ENCODE data around the gene SYTL3. TPM values are rescaled to one million over a fixed set of nuclear protein-coding genes. Genes with fewer than 3 reads are reported as not detected.

SYTL3 gene
- total RNA-seq, 1 experiment from 2014 or later, result 0.09 TPM

GRCh38 chr6:158758941-158759479 lies 109.2 kb downstream of the SYTL3 start:
- Histone ChIP-seq H3K27me3 (ENCODE audit: insufficient read depth, low read length) (no peaks in the 10 kb centered on the region; the same call in 1 of the 2 replicates), H3K79me2 (ENCODE audit: insufficient read depth, low read length) (no peaks in the 10 kb centered on the region), H4K20me1 (ENCODE audit: control insufficient read depth, insufficient read depth, insufficient read length) (no peaks in the 10 kb centered on the region), H2BK5ac (ENCODE audit: insufficient read length, low read length) (no peak overlapping the region), H3T11ph (ENCODE audit: low read length) (no peak overlapping the region), H2AK5ac (ENCODE audit: insufficient read length, low read length) (no peak overlapping the region), H4K5ac (ENCODE audit: insufficient read length, low read depth, low read length) (no peak overlapping the region), H3K9me3 (ENCODE audit: control insufficient read depth, low read depth, low read length) (no peaks in the 10 kb centered on the region), H3K4me1 (ENCODE audit: insufficient read depth, low read length) (peaks cover 3% of the 10 kb centered on the region; the same call in 1 of the 2 replicates), H3K56ac (ENCODE audit: insufficient read length, low read depth, low read length) (no peak overlapping the region), H3K23me2 (ENCODE audit: insufficient read length, low read depth, low read length, poor library complexity, severe bottlenecking) (no peaks in the 10 kb centered on the region), H3K27ac (ENCODE audit: insufficient read length, low read depth, low read length) (no peak overlapping the region), H3K9ac (ENCODE audit: extremely low read depth, insufficient read length, low read length) (no peak overlapping the region), H3K14ac (ENCODE audit: insufficient read depth, low read length) (peak overlapping the region; percentile 30; the same call in 1 of the 2 replicates), H3K23ac (ENCODE audit: insufficient read length, low read depth, low read length) (no peak overlapping the region), H3K79me1 (ENCODE audit: insufficient read depth, low read depth, low read length, poor library complexity, severe bottlenecking) (no peaks in the 10 kb centered on the region), H3K18ac (ENCODE audit: insufficient read length, low read depth, low read length) (no peak overlapping the region), H2AFZ (ENCODE audit: low read length) (no peak overlapping the region), H3K4me2 (ENCODE audit: insufficient read depth, insufficient read length, low read length) (no peak overlapping the region), H3K4ac (ENCODE audit: low read depth, low read length) (no peak overlapping the region), H2BK12ac (ENCODE audit: insufficient read length, low read depth, low read length) (no peak overlapping the region), H4K91ac (ENCODE audit: insufficient read length, low read depth, low read length) (no peak overlapping the region), H2BK20ac (ENCODE audit: low read depth, low read length, poor library complexity, severe bottlenecking) (no peak overlapping the region), H2BK120ac (ENCODE audit: low read depth, low read length, poor library complexity, severe bottlenecking) (no peak overlapping the region), H4K8ac (replicated peaks; ENCODE audit: insufficient read length, low read depth, low read length) (no peak overlapping the region), H2BK15ac (ENCODE audit: low read depth, low read length) (no peak overlapping the region)
- Mint-ChIP-seq H3K9me3 (no peaks in the 10 kb centered on the region), H3K27me3 (ENCODE audit: low read depth) (peaks cover 5% of the 10 kb centered on the region), H3K36me3 (ENCODE audit: insufficient read depth in 1 of 3, low read depth in 3 of 3) (peaks cover 0 to under 1% (median 0%) of the 10 kb centered on the region in 3 experiments; a peak in 1 of 7 replicates), H3K4me1 (peaks cover 31 to 32% of the 10 kb centered on the region in 2 experiments), H3K4me3 (no peak overlapping the region), H3K27ac (peak overlapping the region in 2 of 3 experiments; percentile 0 to 22; a peak in 1 of 7 replicates)
- TF ChIP-seq, protein P1, sequence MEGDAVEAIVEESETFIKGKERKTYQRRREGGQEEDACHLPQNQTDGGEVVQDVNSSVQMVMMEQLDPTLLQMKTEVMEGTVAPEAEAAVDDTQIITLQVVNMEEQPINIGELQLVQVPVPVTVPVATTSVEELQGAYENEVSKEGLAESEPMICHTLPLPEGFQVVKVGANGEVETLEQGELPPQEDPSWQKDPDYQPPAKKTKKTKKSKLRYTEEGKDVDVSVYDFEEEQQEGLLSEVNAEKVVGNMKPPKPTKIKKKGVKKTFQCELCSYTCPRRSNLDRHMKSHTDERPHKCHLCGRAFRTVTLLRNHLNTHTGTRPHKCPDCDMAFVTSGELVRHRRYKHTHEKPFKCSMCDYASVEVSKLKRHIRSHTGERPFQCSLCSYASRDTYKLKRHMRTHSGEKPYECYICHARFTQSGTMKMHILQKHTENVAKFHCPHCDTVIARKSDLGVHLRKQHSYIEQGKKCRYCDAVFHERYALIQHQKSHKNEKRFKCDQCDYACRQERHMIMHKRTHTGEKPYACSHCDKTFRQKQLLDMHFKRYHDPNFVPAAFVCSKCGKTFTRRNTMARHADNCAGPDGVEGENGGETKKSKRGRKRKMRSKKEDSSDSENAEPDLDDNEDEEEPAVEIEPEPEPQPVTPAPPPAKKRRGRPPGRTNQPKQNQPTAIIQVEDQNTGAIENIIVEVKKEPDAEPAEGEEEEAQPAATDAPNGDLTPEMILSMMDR (conservative IDR thresholded peaks at IDR 0.05), result no peak
- DNase-seq, result no peak
- no CpG with 5 or more reads among the region's 18 CpGs for WGBS (ENCODE audit: extremely low coverage, insufficient read length, low lambda C conversion rate)

Data from H9 (cell line).